Measurements from ENCODE around the gene FBXO33. TPM values are rescaled to one million over a fixed set of nuclear protein-coding genes. Genes with fewer than 3 reads are reported as not detected.
"Not testable (repeated sequence)": the region's sequence is repeated elsewhere in the genome, so short reads cannot be mapped to it uniquely, and the experiment has no call there.

The FBXO33 gene
- total and polyA plus RNA-seq, 2 donors (not counting 1 experiment from before 2014, with no cell fraction given), result 17.3 to 19.3 TPM

GRCh38 chr14:39364509-39364908, 67.7 kb downstream of the FBXO33 start:
- no peak overlapping the region for H3K9ac ChIP-seq (ENCODE audit: low read length)
- no peak overlapping the region for H3K4me3 Mint-ChIP-seq
- peaks cover 13 to 25% (median 21%) of the 10 kb centered on the region in 3 donors for H3K9me3 ChIP-seq (ENCODE audit: control extremely low read depth in 1 of 3, control insufficient read depth in 2 of 3, insufficient read depth in 1 of 3, low read length in 2 of 3)
- no peak overlapping the region for H3K4me2 ChIP-seq (replicated peaks; ENCODE audit: low read depth, low read length, poor library complexity, severe bottlenecking)
- no peak overlapping the region for H3K27ac Mint-ChIP-seq
- H3K79me2 ChIP-seq (ENCODE audit: control insufficient read depth, insufficient read depth, low read length), result peaks cover 19% of the 10 kb centered on the region
- no peaks in the 10 kb centered on the region for H3K27me3 ChIP-seq (replicated peaks in 1 of 4; ENCODE audit: control extremely low read depth in 1 of 4, control insufficient read depth in 3 of 4, insufficient read depth in 4 of 4, low read length in 3 of 4)
- no peak overlapping the region for H2AFZ ChIP-seq (ENCODE audit: insufficient read depth, low read depth, low read length, poor library complexity, severe bottlenecking)
- H3K27ac ChIP-seq (ENCODE audit: low read length in 2 of 2), result no peak overlapping the region
- no peaks in the 10 kb centered on the region for H3K4me1 Mint-ChIP-seq
- peaks cover 16% of the 10 kb centered on the region for H4K20me1 ChIP-seq (ENCODE audit: control insufficient read depth, insufficient read depth, low read length, poor library complexity, severe bottlenecking)
- WGBS (ENCODE audit: insufficient coverage), result no CpG with 5 or more reads among the region's 1 CpG
- peaks cover 6 to 35% of the 10 kb centered on the region in 2 experiments for H3K36me3 ChIP-seq (replicated peaks in 1 of 2; ENCODE audit: control extremely low read depth in 1 of 2, control insufficient read depth in 1 of 2, extremely low read depth in 1 of 2, insufficient read depth in 2 of 2, low read length in 1 of 2)
- intact Hi-C loops (cut with micrococcal nuclease), result no loop called here
- POLR2A ChIA-PET, result no interaction called here
- DNase-seq (no peak), ATAC-seq (ENCODE audit: low read depth) (no peak)
- H3K27me3 Mint-ChIP-seq, result no peaks in the 10 kb centered on the region
- H3K4me3 ChIP-seq (ENCODE audit: control extremely low read depth in 1 of 5, extremely low read depth in 1 of 5, insufficient read depth in 1 of 5, low read depth in 2 of 5, low read length in 4 of 5), result no peak overlapping the region
- H3K4me1 ChIP-seq (ENCODE audit: control insufficient read depth in 2 of 2, insufficient read depth in 2 of 2, low read length in 2 of 2), result no peaks in the 10 kb centered on the region
- CTCF ChIA-PET, result no interaction called here
- H3K9me3 Mint-ChIP-seq (ENCODE audit: insufficient read depth), result peaks cover 10% of the 10 kb centered on the region
- TF ChIP-seq CTCF (IDR thresholded peaks at IDR 0.05) (no peak), EZH2 (IDR thresholded peaks at IDR 0.05; ENCODE audit: borderline replicate concordance, insufficient read depth, low read depth, low read length, poor library complexity, severe bottlenecking) (no peak)

- POLR2A ChIA-PET; H3K4me1 ChIP-seq (ENCODE audit: control insufficient read depth in 2 of 2, insufficient read depth in 2 of 2, low read length in 2 of 2); H3K27ac Mint-ChIP-seq; H3K27me3 ChIP-seq (replicated peaks in 1 of 4; ENCODE audit: control extremely low read depth in 1 of 4, control insufficient read depth in 3 of 4, insufficient read depth in 4 of 4, low read length in 3 of 4); H3K4me2 ChIP-seq (replicated peaks; ENCODE audit: low read depth, low read length, poor library complexity, severe bottlenecking); CTCF ChIA-PET; H3K4me3 ChIP-seq (ENCODE audit: control extremely low read depth in 1 of 5, extremely low read depth in 1 of 5, insufficient read depth in 1 of 5, low read depth in 2 of 5, low read length in 4 of 5); H3K4me1 Mint-ChIP-seq; H3K27ac ChIP-seq (ENCODE audit: low read length in 2 of 2); ATAC-seq (ENCODE audit: low read depth); H2AFZ ChIP-seq (ENCODE audit: insufficient read depth, low read depth, low read length, poor library complexity, severe bottlenecking); H3K27me3 Mint-ChIP-seq; H3K9ac ChIP-seq (ENCODE audit: low read length); intact Hi-C loops (cut with micrococcal nuclease); H3K4me3 Mint-ChIP-seq; DNase-seq; H4K20me1 ChIP-seq (ENCODE audit: control insufficient read depth, insufficient read depth, low read length, poor library complexity, severe bottlenecking): not testable (repeated sequence)
- H3K36me3 ChIP-seq (replicated peaks in 1 of 2; ENCODE audit: control extremely low read depth in 1 of 2, control insufficient read depth in 1 of 2, extremely low read depth in 1 of 2, insufficient read depth in 2 of 2, low read length in 1 of 2), result peaks cover 6 to 36% of the 10 kb centered on the region in 2 experiments
- H3K79me2 ChIP-seq (ENCODE audit: control insufficient read depth, insufficient read depth, low read length), result peaks cover 13% of the 10 kb centered on the region
- peaks cover 13 to 30% (median 21%) of the 10 kb centered on the region in 3 donors for H3K9me3 ChIP-seq (ENCODE audit: control extremely low read depth in 1 of 3, control insufficient read depth in 2 of 3, insufficient read depth in 1 of 3, low read length in 2 of 3)
- WGBS (ENCODE audit: insufficient coverage), result 100% methylated on average over 4 of the region's 5 CpGs
- H3K9me3 Mint-ChIP-seq (ENCODE audit: insufficient read depth), result peaks cover 10% of the 10 kb centered on the region
These were observed 70.7 kb downstream of the FBXO33 start for GRCh38 chr14:39361556-39361955.

Measured in B cell (primary cell).